ENCODE data around the gene PTGDS. TPM values are rescaled to one million over a fixed set of nuclear protein-coding genes. Genes with fewer than 3 reads are reported as not detected.

PTGDS gene
- total RNA-seq, 1 donor from 2014 or later, result 111 TPM

DNA sequence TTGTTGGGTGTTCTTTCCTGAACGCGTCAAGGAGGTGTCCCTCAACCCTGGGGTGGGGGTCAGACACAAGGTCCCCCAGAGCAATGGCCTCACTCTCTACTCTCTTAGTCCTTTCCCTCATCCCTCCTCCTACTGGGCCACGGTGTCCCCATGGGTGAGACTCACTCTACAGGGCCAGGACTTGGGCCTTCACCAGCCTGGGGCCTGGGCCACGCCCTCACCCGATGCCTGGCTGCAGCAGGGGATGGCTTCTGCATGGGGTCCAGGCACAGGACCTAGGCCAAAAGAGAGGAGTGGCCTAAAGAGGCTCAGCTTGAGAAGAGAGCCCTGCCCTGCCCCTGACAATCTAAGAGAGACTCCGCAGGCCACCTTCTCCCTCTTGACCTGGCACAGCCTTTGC, 19.4 kb upstream of the PTGDS start:
- DNase-seq (ENCODE audit: low spot score), result no peak

DNA sequence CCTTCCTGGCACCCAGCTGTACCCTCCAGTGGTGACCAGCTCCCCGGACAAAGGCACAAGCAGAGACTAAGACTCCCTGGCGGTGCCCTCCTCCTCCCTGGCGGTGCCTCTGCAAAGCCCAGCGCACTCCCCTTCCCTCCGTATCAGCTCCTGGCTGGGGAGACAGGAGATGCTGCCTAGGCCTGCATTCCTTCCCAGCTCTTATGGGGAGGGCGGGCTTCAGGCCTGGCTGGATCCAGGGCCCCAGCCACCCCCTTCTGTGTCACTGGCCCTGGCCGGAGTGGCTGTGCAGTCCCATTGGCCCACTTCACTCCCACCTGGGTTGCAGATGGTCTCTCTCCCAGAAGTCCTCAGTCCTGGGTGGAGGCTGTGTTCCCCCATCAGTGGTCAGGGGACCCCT, 18.8 kb upstream of the PTGDS start:
- no peak for DNase-seq (ENCODE audit: low spot score)

- DNase-seq (ENCODE audit: low spot score), result no peak
Observed at GRCh38 chr9:136958898-136959850, 18.1 kb upstream of the PTGDS start.

- DNase-seq (ENCODE audit: low spot score), result no peak
Observed at GRCh38 chr9:136960212-136960937, 16.9 kb upstream of the PTGDS start.

DNA sequence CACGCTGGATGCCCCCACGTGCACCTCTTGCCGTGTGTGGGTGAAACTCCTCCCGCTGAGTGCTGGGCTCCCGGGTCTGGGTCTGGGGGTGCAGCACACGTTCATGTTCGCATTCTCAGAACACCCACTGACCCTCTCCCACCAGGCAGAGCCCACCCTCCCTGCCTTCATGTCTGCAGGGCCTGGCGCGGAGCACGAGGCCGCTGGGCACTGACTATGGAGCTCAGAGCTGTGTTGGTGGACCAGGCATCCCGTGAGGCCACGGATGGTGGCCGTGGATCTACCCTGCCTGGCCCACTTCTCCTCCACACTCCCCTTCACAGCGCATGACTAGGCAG, 16.4 kb upstream of the PTGDS start:
- no peak for DNase-seq (ENCODE audit: low spot score)

- no peak for DNase-seq (ENCODE audit: low spot score)
Observed at GRCh38 chr9:136961279-136962065, 15.8 kb upstream of the PTGDS start.

GRCh38 chr9:136962163-136962562, 15.1 kb upstream of the PTGDS start:
- DNase-seq (ENCODE audit: low spot score), result no peak

DNA sequence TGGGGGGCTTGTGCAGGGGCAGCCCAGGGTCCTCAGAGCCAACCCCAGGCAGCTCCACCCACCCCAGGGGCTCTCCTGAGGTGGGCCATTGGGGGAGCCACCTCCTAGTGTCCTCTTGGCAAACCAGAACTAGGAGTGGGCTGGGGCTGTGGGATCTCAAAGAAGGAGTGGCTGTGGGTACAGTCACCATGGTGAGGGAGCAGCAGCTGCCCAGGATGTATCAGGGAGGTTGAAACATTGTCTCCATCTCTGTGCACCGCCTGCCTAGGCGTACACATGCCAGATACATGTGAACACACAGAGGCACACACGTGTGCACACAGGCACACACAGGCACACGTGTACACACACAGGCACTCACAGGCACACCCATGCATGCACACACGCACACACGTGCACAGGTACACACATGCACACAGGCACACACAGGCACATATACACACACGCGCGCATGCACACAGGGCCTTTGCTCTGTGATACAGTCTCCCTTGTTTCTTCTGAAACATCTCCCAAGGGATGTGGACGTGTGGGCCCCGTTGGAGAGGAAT, 14.5 kb upstream of the PTGDS start:
- DNase-seq (ENCODE audit: low spot score), result no peak

DNA sequence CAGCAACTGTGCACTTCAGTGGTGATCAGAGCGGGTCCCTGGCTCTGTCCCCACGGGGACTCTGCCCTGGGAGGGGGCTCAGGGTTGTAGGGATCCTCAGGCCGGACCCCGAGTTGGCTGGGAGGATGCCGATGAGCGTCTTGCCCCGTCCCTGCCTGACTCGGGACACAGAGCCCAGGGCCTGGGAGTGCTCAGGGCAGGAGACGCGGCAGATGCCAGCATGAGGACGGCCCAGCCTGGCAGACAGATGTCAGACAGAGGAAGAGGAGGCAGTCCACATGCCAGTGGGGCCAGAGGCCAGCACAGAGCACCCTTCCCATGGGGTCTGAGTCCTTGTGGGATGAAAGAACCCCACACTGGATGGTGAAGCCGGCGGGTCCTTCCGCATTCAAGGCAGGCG, 14.0 kb upstream of the PTGDS start:
- no peak for DNase-seq (ENCODE audit: low spot score)

DNA sequence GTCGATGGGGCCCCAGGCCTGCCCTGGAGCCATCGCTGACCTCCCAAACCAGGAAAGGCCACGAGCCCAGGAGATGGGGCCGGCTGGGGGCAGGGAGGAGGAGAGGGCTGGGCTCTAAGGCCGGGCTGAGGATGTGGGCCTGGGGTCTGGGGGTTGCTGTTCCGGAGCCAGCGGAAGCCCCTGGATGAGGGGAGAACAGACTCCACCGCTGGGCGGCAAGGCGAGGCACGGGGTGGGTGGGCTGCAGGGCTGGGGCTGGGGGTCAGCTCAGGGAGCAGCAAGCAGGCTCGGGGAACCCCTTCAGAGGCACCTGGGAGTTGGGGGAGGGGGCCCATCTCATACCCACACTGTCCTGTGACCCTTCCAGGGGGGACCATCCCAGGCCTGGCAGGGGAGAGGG, 13.6 kb upstream of the PTGDS start:
- no peak for DNase-seq (ENCODE audit: low spot score)

GRCh38 chr9:136964171-136964689, 13.1 kb upstream of the PTGDS start:
- DNase-seq (ENCODE audit: low spot score), result no peak

GRCh38 chr9:136964833-136965422, 12.4 kb upstream of the PTGDS start:
- DNase-seq (ENCODE audit: low spot score), result no peak

DNA sequence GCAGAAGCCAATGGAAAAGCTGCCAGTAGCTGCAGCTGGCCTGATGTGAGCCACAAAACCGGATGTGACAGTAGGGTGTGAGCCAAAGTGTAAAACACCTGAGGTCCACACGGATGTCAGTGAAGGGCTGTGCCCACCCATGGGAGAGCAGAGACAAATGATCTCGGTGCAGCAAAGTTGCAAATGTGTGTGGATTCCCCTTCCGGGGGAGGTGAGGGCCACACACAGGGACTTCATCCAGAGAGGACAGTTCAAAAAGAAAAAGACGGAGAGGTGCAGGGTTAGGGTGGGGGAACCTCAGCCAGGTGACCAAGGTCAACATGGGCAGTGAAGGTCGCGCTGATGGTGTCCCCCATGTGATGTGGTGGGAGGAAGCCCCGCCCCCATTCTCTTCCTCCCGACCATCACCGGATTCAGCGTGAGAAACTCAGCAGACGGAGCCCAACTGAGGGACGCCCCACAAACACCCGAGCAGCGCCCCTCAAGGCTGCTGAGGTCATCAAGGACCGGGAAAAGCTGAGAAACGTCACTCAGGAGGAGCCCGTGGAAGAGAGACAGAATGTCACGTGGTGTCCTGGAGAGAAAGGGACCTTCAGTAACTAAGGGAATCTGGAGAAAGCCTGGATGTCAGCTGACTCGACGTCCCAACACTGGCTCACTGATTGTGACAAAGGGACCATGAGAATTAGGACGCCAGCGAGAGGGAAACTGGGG, 11.4 kb upstream of the PTGDS start:
- no peak for DNase-seq (ENCODE audit: low spot score)

- no peak for DNase-seq (ENCODE audit: low spot score)
Observed at GRCh38 chr9:136968333-136969127, 8.8 kb upstream of the PTGDS start.

- no peak for DNase-seq (ENCODE audit: low spot score)
Observed at GRCh38 chr9:136969150-136969549, 8.2 kb upstream of the PTGDS start.

DNA sequence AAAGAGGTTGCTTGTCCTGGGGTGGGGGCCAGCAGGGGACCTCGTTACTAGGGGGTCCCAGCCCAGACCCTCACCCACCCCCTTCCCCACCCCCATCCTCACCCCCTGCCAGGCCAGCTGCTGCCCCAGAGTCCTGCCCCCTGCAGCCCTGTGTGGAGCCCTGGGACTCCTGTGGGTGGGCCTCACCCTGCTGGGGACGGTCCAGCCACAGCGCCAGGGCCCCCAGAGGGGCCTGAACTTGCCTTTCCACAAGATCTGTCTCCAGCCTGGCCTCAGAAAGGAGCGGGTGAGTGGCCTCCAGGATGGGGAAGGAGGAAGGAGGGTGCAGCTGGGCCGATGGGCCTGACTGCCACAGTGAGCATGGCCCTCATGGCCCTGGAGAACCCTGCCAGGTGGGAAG, 7.5 kb upstream of the PTGDS start:
- no peak for DNase-seq (ENCODE audit: low spot score)

DNA sequence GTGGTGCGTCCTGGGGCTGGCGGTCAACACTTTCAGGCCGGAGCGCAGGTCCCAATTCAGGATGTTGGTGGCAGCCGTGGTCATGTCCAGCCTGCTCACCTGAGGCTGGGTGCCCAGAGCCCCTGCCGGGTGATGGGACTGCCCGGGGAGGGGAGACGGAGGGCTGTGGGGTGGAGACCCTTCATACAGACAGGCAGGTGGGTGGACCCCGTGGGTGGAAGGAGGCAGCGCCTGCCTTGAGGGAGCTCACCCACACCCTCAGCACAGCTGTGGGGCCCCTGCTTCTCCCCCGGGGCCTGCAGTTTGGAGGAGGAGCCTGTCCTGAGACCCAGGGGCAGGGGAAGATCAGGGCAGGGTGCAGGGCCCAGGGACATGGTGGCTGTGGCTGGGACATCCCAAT, 6.9 kb upstream of the PTGDS start:
- DNase-seq (ENCODE audit: low spot score), result no peak

DNA sequence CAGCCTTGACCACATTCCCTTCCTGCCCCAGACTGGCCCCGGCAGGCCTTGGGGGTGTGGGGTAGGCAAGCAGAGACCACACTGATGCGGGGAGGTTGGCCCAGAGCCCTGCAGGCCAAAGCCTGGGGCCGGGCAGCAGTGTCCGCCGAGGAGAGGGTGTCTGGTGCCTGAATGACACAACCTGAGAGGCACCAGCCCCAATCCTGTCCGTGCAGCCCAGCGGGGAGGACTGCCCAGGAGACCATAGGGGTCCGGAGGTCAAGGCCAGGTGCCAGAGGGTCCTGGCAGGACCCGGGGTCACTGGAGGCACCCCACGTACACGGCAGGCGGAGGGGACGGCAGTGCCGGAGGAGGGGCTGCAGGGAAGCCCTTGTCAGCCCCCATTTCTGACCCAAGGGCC, 5.6 kb upstream of the PTGDS start:
- no peak for DNase-seq (ENCODE audit: low spot score)

DNA sequence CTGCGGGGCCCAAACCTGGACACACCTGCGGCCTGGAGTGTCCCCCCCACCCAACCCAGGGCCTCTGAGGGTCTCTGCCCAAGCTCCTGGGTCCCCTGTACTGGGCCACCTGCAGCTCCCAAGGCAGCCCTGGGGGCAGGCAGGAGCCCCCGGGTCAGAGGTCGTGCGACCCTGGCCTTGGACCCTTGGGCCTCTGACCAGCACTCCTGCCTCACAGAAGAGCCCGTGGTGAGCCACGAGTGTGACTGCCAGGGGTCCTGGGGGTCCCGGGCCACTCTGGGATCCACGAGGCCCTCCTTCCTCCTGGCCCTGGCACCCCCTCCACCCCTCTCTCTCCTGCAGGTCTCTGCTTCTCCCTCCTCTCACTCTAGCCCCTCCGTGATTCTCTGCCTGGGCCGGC, 5.0 kb upstream of the PTGDS start:
- no peak for DNase-seq (ENCODE audit: low spot score)

GRCh38 chr9:136972743-136973142, 4.6 kb upstream of the PTGDS start:
- DNase-seq (ENCODE audit: low spot score), result no peak

Data from ureter (tissue), 1 donor.